HG03521 (cell line): ENCODE measurements around the gene BBX.
A peak's percentile ranks its signal among the peaks of the same experiment; 100 is the strongest.

ENCODE experiments used
- ATAC-seq: cut with Tn5 transposase; IDR thresholded peaks from one replicate; pipeline ENCODE4 v1.9.1; 2021; ENCODE audit warnings: mild to moderate bottlenecking, moderate library complexity; ENCODE audit not compliant: unreplicated experiment

BBX gene

GRCh38 chr3:107598926-107599771 lies 76.4 kb downstream of the BBX start:
- ATAC-seq, result peak; percentile 84

GRCh38 chr3:107599772-107600145 lies 77.0 kb downstream of the BBX start:
- ATAC-seq, result peak; percentile 5

- ATAC-seq, result no peak
Observed at GRCh38 chr3:107600780-107601179, 78.0 kb downstream of the BBX start.

GRCh38 chr3:107604057-107604822 lies 81.5 kb downstream of the BBX start:
- no peak for ATAC-seq

- ATAC-seq, result no peak
Observed at GRCh38 chr3:107611775-107612469, 89.2 kb downstream of the BBX start.

GRCh38 chr3:107612664-107613084 lies 89.9 kb downstream of the BBX start:
- ATAC-seq, result no peak

GRCh38 chr3:107619549-107619948 lies 96.8 kb downstream of the BBX start:
- no peak for ATAC-seq

- ATAC-seq, result no peak
Observed at GRCh38 chr3:107620534-107620933, 97.8 kb downstream of the BBX start.

- ATAC-seq, result no peak
Observed at GRCh38 chr3:107621465-107621864, 98.7 kb downstream of the BBX start.

GRCh38 chr3:107627962-107628542 lies 105.3 kb downstream of the BBX start:
- no peak for ATAC-seq

- ATAC-seq, result no peak
Observed at GRCh38 chr3:107629566-107629965, 106.8 kb downstream of the BBX start.

- no peak for ATAC-seq
Observed at GRCh38 chr3:107630779-107631178, 108.0 kb downstream of the BBX start.

- ATAC-seq, result no peak
Observed at GRCh38 chr3:107632576-107632975, 109.8 kb downstream of the BBX start.

- peak; percentile 89 for ATAC-seq
Observed at GRCh38 chr3:107633327-107634098, 110.8 kb downstream of the BBX start.

- ATAC-seq, result peak; percentile 18
Observed at GRCh38 chr3:107634099-107634489, 111.3 kb downstream of the BBX start.

- no peak for ATAC-seq
Observed at GRCh38 chr3:107637416-107638183, 114.8 kb downstream of the BBX start.

- ATAC-seq, result no peak
Observed at GRCh38 chr3:107641572-107642307, 119.0 kb downstream of the BBX start.

GRCh38 chr3:107643038-107643883 lies 120.5 kb downstream of the BBX start:
- ATAC-seq, result no peak
